T-helper 17 cell (primary cell): ENCODE data around the gene ACTN1. TPM values are rescaled to one million over a fixed set of nuclear protein-coding genes. Genes with fewer than 3 reads are reported as not detected.

ENCODE experiments used
- ATAC-seq: fragments of 150-1000 bp; cut with Tn5 transposase; 2 replicates; pipeline ENCODE4 v1.10.0; 2021; ENCODE audit warnings: mild to moderate bottlenecking, moderate library complexity
- DNase-seq, 3 donors: peaks; one replicate each; pipeline versions ENCODE4 v3.0.0 to v3.0.0-alpha.2; 2020 to 2021
- H3K9me3 ChIP-seq: one replicate; pipeline ENCODE4 v1.7.0; 2013; ENCODE audit warnings: low read length, mild to moderate bottlenecking; ENCODE audit not compliant: control insufficient read depth, poor library complexity, severe bottlenecking
- H3K27ac Mint-ChIP-seq: one replicate; pipeline ENCODE4 v1.8.0; 2022; ENCODE audit warnings: mild to moderate bottlenecking, moderate library complexity, mixed read lengths
- H3K27me3 Mint-ChIP-seq: one replicate; pipeline ENCODE4 v1.8.0; 2022; ENCODE audit warnings: mixed read lengths
- H3K36me3 Mint-ChIP-seq: one replicate; pipeline ENCODE4 v1.8.0; 2022; ENCODE audit warnings: low read depth, mixed read lengths
- H3K4me1 Mint-ChIP-seq: one replicate; pipeline ENCODE4 v1.8.0; 2022; ENCODE audit warnings: mild to moderate bottlenecking, mixed read lengths
- H3K4me3 Mint-ChIP-seq: one replicate; pipeline ENCODE4 v1.8.0; 2022; ENCODE audit warnings: mild to moderate bottlenecking, moderate library complexity, mixed read lengths
- total RNA-seq, 4 donors: library from RNA in 2 of 4; stranded (reverse) in 2 of 4; gene quantifications; one replicate each; pipeline ENCODE4 v1.2.3 and lab custom pipeline; 2022 to 2026

Gene ACTN1
- total RNA-seq, 2 donors from 2014 or later, result 36.8 to 88.9 TPM

DNA sequence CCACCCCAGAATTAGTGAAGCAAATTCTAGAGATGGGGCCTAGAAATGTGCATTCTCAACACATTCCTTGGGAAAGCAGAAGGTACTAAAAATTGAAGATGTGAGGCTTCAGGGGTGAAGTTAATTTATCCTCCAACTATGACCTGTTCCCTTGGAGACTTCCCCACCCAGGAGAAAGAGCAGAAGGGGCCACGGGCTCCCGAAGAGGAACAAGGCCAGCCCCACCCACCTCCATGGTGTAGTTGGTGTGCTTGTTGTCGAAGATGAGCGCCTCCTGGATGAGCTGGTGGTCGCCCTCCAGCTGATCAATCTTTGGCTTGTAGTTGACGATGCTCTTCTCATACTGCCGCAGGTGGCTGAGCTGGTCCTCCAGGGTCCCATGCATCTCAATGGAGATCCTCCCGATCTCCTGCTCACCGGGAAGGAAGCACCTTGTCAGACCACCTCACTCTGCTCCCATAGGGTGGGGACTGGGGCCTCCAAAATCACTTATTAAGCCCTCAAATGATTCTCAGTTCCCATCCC is 98.5 kb downstream of the ACTN1 start:
- H3K36me3 Mint-ChIP-seq, result peaks cover 9% of the 10 kb centered on the region

DNA sequence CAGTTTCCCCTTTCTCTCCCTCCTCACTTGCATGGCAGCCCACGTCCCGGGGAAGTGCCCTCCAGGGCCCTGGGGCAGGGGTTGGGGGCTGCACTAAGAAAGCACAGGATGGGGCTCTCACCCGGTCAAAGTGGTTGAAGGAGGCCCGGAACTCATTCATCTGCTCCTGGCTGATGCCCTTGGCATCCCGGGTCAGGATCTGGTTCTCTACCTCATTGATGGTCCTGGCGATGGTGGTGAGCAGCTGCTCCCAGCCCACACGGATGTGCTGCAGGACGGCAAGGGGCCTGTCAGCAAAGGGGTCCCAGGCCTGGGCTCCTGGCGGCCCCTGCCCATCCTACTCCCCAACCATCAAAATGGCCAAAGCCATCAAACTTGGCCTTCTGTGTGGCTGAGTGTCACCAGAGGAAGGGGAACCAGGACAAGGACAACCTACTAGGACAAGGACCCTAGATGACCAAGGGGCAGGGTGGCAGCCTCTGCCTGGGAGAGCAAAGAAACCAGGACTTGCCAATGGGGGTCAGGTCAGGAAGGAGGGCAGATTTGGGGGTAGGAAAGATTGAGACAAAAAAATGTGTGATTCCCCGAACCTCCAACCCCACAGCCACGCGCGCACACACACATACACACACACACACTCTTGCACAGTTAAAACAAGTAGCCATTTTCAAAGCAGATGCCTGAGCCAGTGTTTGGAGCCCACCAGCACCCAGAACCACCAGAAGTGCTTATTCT is 99.1 kb downstream of the ACTN1 start:
- DNase-seq (no peak), ATAC-seq (no peak)
- H3K36me3 Mint-ChIP-seq, result peaks cover 9% of the 10 kb centered on the region
- H3K27ac Mint-ChIP-seq, result no peak overlapping the region
- no peak overlapping the region for H3K4me3 Mint-ChIP-seq
- no peaks in the 10 kb centered on the region for H3K4me1 Mint-ChIP-seq
- H3K9me3 ChIP-seq, result no peaks in the 10 kb centered on the region
- no peaks in the 10 kb centered on the region for H3K27me3 Mint-ChIP-seq

More for the DNA sequence above, 98.5 kb downstream of the ACTN1 start:
- H3K4me3 Mint-ChIP-seq, result no peak overlapping the region
- no peaks in the 10 kb centered on the region for H3K9me3 ChIP-seq
- no peaks in the 10 kb centered on the region for H3K27me3 Mint-ChIP-seq
- no peaks in the 10 kb centered on the region for H3K4me1 Mint-ChIP-seq
- no peak for DNase-seq
- ATAC-seq, result no peak
- no peak overlapping the region for H3K27ac Mint-ChIP-seq

DNA sequence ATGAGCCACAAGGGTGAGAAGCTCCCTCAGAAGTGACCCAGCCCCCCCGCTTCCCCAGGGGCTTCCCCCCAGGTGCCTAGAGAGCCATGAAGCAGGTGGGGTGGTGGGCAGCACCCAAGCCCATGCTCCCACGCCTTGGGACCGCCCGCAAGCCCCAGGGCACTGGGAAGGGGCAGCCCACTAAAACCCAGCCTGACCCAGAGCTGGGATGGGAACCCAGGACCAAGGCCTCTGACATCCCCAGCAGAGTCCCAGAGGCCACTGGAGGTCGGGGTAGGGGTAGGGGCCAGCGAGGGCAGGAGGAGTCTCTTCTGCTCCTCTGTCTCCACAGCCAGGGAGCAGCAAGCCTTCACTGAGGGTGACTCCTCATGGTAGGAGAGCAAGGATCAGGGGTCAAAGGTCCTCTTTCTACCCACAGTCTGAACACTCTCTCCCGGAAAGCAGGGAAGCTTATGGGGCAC is 99.8 kb downstream of the ACTN1 start:
- H3K4me1 Mint-ChIP-seq, result no peaks in the 10 kb centered on the region
- no peak for DNase-seq
- H3K36me3 Mint-ChIP-seq, result peaks cover 11% of the 10 kb centered on the region
- no peak overlapping the region for H3K4me3 Mint-ChIP-seq
- no peak for ATAC-seq
- H3K27me3 Mint-ChIP-seq, result no peaks in the 10 kb centered on the region
- no peaks in the 10 kb centered on the region for H3K9me3 ChIP-seq
- no peak overlapping the region for H3K27ac Mint-ChIP-seq

DNA sequence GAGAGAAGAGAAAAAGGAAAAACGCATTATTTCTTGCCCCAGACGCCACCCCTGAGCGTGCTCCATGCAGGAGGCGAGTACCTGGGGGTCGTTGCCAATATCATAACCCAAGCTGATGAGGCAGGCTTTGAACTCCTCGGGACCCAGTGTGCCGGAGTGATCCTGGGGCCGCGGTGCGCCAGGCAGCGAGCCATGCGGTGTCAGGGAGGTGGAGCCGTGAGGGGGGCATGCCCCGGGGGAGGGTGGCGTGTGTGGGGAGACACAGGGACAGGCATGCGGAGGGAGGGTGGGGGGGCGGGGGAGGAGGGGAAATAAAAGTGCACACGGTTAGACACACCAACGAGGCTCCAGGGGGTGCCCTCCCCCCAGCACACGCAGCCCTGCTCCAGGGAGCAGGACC is 100.2 kb downstream of the ACTN1 start:
- Mint-ChIP-seq H3K36me3 (peaks cover 11% of the 10 kb centered on the region), H3K27ac (no peak overlapping the region), H3K4me3 (no peak overlapping the region), H3K4me1 (no peaks in the 10 kb centered on the region), H3K27me3 (no peaks in the 10 kb centered on the region)
- DNase-seq (no peak), ATAC-seq (no peak)
- H3K9me3 ChIP-seq, result no peaks in the 10 kb centered on the region

DNA sequence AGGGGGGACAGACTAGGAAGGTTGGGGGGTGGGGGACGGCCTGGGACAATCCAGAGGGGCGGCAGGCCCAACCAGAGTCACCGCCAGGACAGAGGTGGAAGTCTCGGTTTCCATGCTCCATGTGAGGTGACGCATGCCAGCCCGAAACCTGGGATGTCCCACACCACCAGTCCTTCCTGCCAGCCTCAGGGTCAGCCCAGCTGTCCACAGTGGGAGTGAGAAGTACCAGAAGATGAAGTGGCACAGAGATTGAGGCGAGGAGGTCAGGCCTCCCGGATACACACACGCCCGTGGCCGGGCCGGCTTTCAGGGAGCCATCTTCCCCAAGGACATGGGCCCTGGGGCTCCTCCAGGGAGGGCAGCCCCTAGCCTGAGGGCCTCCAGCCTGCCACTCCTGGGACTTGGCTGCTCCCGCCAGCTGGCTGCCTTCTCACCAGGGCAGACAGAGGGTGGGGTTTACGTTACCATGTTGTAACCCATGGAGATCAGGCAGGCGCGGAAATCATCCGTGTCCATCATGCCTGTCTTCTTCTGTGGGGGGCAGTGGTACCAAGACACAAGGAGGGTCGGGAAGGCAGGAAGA is 101.0 kb downstream of the ACTN1 start:
- ATAC-seq, result no peak
- Mint-ChIP-seq H3K27ac (no peak overlapping the region), H3K36me3 (peaks cover 13% of the 10 kb centered on the region), H3K27me3 (no peaks in the 10 kb centered on the region), H3K4me3 (no peak overlapping the region), H3K4me1 (no peaks in the 10 kb centered on the region)
- no peaks in the 10 kb centered on the region for H3K9me3 ChIP-seq
- no peak for DNase-seq

DNA sequence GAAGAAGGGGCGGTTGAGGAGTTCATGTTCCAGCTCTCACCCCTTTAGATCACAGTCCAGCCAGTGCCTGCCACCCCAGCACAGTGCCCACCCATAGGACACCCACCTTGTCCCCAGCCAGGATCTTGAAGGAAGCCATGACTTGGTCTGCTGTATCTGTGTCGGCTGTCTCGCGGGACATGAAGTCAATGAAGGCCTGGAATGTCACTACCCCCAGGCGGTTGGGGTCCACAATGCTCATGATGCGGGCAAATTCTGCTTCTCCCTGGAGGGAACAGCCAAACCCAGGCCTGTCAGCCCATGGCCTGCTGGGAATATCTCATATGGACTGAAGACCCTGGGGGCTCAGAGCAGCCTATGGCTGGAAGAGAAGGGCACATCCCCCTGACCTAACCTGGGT is 102.1 kb downstream of the ACTN1 start:
- H3K9me3 ChIP-seq, result no peaks in the 10 kb centered on the region
- DNase-seq, result no peak
- Mint-ChIP-seq H3K4me1 (no peaks in the 10 kb centered on the region), H3K36me3 (peaks cover 14% of the 10 kb centered on the region), H3K27ac (no peak overlapping the region), H3K27me3 (no peaks in the 10 kb centered on the region), H3K4me3 (no peak overlapping the region)
- no peak for ATAC-seq

DNA sequence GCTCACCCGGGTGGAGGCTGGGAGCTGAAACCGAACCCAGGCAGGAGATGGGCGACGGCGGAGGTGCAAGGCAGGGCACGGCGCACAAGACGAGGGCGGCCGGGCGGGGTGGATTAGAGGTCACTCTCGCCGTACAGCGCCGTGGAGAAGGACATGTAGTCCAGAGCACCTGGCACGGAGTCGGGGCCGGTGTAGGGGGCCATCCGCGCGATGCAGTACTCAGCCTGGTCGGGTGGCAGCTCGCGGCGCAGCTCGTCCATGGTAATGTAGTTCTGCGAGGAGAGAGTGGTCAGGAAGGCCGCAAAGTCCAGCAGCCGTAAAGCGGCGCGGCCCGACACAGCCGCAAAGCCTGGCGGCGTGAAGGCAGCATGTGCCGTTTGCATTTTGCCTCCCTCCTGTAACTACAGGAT is 104.4 kb downstream of the ACTN1 start:
- ATAC-seq (no peak), DNase-seq (no peak)
- H3K4me1 Mint-ChIP-seq, result no peaks in the 10 kb centered on the region
- no peak overlapping the region for H3K4me3 Mint-ChIP-seq
- H3K27ac Mint-ChIP-seq, result no peak overlapping the region
- H3K9me3 ChIP-seq, result no peaks in the 10 kb centered on the region
- no peaks in the 10 kb centered on the region for H3K27me3 Mint-ChIP-seq
- peaks cover 11% of the 10 kb centered on the region for H3K36me3 Mint-ChIP-seq

DNA sequence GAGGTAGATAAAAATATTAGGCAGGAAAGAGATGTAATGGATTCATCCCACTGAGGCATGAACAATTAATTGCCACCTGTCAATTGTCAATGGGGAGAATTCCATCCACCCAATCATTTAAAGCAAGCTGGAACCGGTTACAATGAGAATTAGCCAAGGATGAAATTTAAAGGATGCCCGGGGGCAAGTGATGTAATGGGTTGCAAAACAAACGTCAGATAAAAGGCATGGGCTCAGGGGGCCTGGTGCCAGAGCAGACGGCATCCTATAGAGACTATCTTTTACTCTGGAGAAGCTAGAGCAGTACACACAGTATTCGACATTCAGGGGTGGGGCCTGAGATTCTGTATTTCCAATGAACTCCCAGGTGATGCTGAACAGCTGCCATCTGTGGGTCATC is 105.7 kb downstream of the ACTN1 start:
- H3K36me3 Mint-ChIP-seq, result peaks cover 6% of the 10 kb centered on the region
- H3K4me3 Mint-ChIP-seq, result no peak overlapping the region
- DNase-seq (no peak), ATAC-seq (no peak)
- H3K9me3 ChIP-seq, result no peaks in the 10 kb centered on the region
- no peaks in the 10 kb centered on the region for H3K27me3 Mint-ChIP-seq
- no peaks in the 10 kb centered on the region for H3K4me1 Mint-ChIP-seq
- no peak overlapping the region for H3K27ac Mint-ChIP-seq

DNA sequence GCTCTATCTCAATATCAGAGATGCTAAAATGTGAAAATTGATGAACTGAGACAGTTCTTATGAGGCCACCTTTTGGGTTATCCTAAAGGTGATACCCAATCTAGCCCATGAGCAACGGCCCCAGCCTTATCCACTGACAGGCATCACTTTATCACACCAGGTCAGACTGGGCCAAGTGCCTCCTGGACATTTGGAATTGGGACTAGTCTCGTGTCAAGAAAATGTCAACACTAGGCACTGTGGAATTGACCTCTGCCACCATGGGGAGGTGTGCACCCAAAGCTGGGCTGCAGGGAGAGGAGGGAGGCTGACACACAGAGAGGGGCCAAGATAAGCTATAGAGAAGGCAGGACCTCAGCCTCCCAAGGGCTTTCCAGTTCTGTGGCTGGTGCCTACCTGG is 107.7 kb downstream of the ACTN1 start:
- H3K27me3 Mint-ChIP-seq, result no peaks in the 10 kb centered on the region
- peaks cover 5% of the 10 kb centered on the region for H3K36me3 Mint-ChIP-seq
- DNase-seq, result no peak
- no peak for ATAC-seq
- no peak overlapping the region for H3K27ac Mint-ChIP-seq
- no peak overlapping the region for H3K4me3 Mint-ChIP-seq
- H3K9me3 ChIP-seq, result no peaks in the 10 kb centered on the region
- no peaks in the 10 kb centered on the region for H3K4me1 Mint-ChIP-seq

DNA sequence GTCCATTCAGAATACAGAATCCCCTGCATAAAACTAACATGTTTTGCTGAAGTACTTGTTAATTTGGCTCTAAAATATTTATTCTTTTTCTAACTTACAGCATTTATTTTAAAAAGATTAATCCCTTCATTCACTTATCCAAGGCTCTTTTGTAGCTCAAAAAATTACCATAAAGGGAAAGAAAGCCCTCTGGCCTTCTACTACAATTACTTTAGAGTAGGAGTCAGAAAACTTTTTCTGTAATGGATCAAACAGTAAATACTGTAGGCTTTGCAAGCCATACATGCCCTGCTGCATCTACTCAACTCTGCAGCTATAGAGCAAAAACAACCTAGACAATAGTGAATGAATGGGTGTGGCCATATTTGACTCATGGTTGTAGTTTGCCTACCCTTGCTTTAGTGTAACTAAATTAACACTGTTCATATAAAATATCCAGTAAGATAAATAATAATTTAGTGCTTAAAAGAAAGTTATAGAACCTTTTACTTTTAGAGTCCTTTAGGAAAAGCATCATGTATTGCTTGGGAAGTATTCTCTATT is 112.0 kb downstream of the ACTN1 start:
- no peak overlapping the region for H3K27ac Mint-ChIP-seq
- DNase-seq (no peak), ATAC-seq (no peak)
- H3K36me3 Mint-ChIP-seq, result no peaks in the 10 kb centered on the region
- H3K27me3 Mint-ChIP-seq, result no peaks in the 10 kb centered on the region
- H3K9me3 ChIP-seq, result peaks cover 4% of the 10 kb centered on the region
- peaks cover 3% of the 10 kb centered on the region for H3K4me1 Mint-ChIP-seq
- no peak overlapping the region for H3K4me3 Mint-ChIP-seq

DNA sequence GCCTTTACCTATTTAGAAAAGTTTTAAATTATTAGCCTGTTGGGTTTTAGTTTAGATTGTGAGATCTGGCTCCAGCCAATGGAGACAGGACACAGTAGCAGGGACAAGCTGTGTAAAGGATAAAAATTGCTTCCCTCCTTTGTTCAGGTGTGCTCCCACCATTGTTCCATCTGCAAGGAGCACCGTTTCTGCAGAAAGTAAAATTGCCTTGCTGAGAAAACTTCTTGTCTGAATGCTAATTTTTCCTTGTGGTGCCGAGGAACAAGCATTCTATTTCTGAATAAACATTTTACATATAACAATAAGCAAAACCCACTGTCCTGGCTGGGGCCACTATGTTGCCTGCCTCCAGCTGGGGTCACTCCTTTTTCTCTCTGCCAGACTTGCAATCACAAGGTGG is 113.6 kb downstream of the ACTN1 start:
- DNase-seq (no peak), ATAC-seq (no peak)
- no peak overlapping the region for H3K27ac Mint-ChIP-seq
- peaks cover 3% of the 10 kb centered on the region for H3K4me1 Mint-ChIP-seq
- H3K9me3 ChIP-seq, result peaks cover 4% of the 10 kb centered on the region
- no peaks in the 10 kb centered on the region for H3K27me3 Mint-ChIP-seq
- H3K4me3 Mint-ChIP-seq, result no peak overlapping the region
- H3K36me3 Mint-ChIP-seq, result no peaks in the 10 kb centered on the region

DNA sequence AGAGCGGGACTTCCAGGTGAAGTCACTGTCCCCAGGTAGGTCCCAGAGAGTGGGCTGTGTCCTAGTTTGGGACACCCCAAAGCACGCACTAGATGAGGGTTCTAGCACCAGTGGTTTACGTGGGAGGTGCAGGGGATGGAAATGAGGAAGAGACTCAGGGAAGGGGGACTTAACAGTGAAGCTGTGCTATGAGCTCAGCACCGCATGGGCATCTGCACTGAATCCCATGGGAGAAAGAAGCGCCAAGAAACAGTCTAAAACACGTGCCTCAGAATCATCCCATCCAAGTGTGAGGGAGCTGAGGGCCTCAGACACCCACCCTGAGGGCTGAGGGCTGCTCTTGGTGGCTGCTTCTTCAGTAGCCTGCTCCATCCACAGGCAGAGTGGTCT is 114.7 kb downstream of the ACTN1 start:
- ATAC-seq (no peak), DNase-seq (no peak)
- H3K9me3 ChIP-seq, result peaks cover 4% of the 10 kb centered on the region
- Mint-ChIP-seq H3K4me1 (peaks cover 3% of the 10 kb centered on the region), H3K36me3 (no peaks in the 10 kb centered on the region), H3K27ac (no peak overlapping the region), H3K4me3 (no peak overlapping the region), H3K27me3 (no peaks in the 10 kb centered on the region)

DNA sequence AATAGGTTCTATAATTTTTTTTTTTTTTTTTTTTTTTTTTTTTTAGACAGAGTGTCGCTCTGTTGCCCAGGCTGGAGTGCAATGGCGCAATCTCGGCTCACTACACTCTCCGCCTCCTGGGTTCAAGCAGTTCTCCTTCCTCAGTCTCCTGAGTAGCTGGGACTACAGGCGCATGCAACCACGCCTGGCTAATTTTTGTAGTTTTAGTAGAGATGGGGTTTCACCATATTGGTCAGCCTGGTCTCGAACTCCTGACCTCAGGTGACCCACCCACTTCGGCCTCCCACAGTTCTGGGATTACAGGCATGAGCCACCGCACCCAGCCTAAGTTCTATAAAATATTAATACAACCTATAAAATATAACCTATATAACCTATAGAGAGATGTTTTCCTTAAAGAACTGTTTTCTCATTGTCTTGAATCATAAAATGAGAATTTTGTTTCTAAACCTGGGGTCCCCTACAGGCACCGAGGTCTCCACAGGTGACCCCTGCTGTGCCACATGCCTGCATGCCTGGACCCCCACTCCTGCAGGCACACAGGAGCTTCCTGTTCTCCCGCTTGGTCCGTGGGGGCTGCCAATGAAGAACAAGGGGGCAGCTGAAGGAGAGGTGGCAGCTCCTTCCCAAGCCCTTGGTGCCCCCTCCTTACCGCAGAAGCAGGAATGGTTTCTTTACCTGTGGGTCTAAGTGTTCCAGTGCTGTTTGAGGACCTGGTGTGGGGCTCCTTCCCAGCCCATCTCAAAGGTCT is 115.3 kb downstream of the ACTN1 start:
- peaks cover 4% of the 10 kb centered on the region for H3K9me3 ChIP-seq
- Mint-ChIP-seq H3K4me1 (peaks cover 3% of the 10 kb centered on the region), H3K27ac (no peak overlapping the region), H3K27me3 (no peaks in the 10 kb centered on the region), H3K36me3 (no peaks in the 10 kb centered on the region), H3K4me3 (no peak overlapping the region)
- ATAC-seq, result no peak
- no peak for DNase-seq
